Ramos (cell line): ENCODE results near the gene CCDC177.
"Not testable (repeated sequence)": the region's sequence is repeated elsewhere in the genome, so short reads cannot be mapped to it uniquely, and the experiment has no call there.

Source experiments
- in situ Hi-C: fragments of 300-500 bp; cut with MboI; formaldehyde crosslinking; loops from one replicate; pipeline ENCODE4 v1.14.3; 2022; ENCODE audit warnings: low sequenced_read_pairs; ENCODE audit not compliant: unreplicated experiment

Gene CCDC177

DNA sequence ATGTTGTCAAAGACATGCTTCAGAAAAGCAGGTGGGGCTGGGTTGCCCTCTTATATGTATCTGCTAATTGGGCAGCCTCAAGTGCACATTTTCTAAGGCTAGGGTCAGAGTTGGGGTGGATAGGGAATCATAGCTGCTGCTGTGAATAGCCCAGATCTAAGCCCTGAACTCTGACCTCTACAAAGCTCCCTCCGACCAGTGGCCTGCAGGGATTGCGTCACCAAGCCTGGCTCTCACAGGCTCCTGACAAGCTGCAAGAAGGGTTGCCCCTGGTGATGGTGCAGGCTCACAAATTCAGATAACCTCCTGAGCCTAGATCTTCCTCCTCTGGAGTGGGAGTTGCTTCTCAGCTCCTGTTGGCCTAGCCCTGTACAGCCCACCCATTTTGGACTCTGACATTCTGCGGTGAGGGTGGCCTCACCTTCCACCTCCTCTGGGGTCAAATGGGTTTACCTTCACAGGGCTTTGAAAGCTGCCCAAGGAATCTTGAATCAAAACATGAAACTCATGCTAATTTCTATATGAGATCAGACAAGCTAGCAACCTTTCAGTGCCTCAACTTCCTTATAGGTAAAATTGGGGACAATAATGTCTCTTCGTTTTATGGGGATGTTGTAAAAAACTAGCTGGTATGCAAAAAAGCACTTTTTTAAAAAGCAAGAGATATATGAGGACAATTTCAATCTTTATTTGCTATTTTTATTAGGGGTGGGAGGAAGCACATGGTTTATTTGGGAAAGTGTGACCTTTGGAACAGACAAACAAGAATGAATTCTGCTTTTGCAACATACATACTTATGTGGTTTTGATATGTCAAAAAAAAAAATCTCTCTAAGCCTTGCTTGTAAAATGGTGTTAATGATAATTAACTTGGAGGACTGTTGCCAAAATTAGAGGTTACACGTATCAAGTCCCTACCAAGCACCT is 31.9 kb upstream of the CCDC177 start:
- in situ Hi-C loops, result loop anchor here (5.0 to 25.0 kb wide), 2 partner anchors 111 to 1056 kb away; no protein-coding TSS in a partner anchor

DNA sequence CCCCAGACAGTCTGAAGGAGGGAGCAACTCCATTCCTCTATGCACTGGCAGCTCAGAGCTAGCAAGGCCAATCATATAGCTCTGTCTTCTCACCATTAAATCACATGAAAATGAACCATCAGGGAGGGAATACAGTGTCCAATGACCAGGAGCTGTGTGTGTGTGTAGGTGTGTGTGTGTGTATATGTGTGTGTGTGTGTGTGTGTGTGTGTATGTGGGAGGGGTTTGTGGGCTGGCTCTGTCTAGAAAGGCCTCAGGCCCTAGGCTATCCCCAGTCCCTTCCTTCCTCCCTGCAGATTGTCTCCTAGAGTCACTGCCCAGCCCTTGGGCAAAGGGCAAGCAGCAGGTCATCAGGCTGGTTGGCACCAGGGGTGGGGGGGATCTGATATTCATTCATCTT is 31.1 kb upstream of the CCDC177 start:
- in situ Hi-C loops, result loop anchor here (5.0 to 25.0 kb wide), 2 partner anchors 112 to 1057 kb away; no protein-coding TSS in a partner anchor

DNA sequence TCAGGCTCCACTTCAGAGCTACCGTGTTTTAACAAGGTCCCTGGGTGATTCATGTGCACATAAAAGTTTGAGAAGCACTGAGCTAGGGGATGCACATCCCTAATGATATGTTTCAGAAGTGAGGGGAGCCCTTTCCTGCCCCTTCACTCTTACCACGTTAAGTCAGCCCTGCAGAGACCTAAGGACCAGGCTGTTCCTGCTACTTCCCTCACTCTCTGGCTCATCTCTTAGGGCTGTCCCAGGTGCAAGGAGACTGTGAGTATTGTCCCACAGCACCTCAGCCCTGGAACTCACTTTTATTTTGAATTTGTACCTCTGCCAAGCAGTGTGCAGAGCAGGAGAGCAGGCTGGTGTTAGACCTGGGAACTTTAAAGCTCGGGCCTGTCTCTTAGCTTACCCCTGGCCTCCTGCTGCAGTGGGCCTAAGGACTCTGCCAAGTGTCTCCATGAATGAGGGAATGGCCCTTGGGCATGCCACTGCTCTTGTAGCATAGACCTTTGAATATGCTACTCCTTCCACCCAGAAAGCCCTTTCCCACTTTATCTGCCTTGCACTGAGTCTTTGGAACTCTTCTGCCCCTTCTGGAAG is 25.7 kb upstream of the CCDC177 start:
- in situ Hi-C loops, result loop anchor here (25.0 kb wide), 1 partner anchor 1062 kb away; no protein-coding TSS in a partner anchor

DNA sequence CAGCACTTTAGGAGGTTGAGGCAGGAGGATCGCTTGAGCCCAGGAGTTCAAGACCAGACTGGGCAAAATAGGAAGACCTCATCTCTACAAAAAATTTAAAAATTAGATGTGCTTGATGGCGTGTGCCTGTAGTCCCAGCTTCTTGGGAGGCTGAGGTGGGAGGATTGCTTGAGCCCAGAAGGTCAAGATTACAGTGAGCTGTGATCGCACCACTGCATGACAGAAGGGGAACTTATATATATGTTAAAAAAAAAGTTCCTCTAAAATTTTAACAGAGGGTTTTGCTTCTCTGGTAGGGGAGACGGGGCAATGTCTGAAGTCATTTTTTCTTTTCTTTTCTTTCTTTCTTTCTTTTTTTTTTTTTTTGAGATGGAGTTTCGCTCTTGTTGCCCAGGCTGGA is 24.8 kb upstream of the CCDC177 start:
- in situ Hi-C loops, result not testable (repeated sequence)

DNA sequence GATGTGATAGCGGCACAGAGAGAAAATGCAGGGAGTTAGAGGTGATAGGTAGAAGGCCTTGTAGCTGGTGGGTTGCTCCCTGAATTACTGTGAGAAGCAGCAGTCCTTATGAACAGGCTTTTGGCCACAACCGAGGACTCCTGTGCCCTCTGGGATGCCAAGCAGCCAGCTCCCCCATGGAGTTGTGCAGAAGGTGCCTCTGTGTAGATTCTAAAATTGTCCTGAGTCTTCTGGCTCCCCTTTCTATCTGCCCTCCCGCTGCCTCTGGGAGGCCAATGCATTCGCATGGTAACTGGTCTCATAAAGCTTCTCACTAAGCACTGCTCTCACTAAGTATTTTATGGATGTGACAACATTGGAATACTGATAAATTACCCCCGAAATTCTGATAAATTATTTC is 20.7 kb upstream of the CCDC177 start:
- in situ Hi-C loops, result no loop called here

DNA sequence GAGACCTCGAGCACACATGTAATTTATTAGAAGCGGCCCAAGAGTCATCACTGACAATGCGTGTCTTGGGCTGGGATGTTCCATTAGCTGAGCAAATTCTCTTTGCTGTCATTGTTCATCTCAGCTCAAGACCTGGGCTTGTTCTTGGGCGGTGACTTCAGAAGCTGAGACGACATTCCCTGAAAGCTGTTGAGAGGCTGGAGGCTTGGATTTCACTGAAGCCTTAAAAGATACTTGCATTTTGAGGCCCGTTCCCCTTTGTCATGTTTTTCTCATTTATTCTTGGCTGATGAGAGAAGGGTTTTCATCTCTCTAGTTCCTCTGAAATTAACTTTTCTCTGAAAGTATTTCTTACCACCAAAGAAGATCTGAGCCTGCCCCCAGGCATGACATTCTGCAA is 20.2 kb upstream of the CCDC177 start:
- in situ Hi-C loops, result no loop called here

DNA sequence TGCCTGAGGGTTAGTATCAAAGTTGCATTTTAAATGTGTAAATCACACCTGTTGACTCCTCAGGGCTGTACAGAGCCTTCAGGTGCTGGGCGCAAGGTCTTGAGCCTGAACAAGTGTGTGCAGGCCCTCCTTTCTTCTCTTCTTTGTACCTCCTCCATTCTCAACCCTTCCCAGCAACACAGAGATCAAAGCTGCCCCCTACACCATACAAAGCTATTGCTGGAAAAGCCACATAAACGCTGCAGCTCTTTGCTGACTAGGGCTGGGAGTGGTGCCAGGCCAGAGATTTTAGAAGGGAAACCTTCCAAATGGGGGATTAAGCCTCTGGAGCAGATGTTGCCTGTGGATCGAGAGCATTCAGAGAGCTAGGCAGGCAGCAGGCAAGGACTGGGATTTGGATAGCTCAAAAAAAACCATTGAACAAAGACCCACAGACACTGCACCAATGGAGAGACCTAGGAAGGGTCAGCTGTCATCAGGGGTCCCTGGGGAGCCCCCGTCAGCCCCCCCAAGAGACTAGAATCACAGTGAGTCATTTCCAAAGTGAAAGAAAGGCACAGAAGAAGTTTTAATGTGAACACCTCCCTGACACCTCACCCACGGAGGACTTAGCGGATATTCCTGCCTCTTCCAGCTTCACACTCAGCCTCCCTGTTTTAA is 18.5 kb upstream of the CCDC177 start:
- in situ Hi-C loops, result no loop called here

DNA sequence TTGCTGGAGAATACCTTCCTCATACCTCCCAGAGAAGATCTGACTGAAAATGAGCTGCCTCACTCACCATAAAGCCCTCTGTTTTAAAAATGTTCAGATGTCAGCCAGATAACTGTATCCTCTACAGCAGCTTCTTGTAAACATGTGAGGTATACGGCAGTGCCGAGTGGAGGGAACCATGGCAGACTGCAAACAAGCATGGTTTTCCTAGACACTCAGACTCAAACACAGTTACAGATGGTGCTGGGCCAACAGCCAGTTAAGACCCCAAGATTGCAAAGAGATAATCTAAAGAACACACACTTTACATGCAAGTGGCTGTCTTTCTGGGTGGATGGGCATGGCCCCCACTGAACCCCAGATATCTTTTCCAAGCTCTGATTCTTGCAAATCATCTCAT is 16.6 kb upstream of the CCDC177 start:
- in situ Hi-C loops, result no loop called here

DNA sequence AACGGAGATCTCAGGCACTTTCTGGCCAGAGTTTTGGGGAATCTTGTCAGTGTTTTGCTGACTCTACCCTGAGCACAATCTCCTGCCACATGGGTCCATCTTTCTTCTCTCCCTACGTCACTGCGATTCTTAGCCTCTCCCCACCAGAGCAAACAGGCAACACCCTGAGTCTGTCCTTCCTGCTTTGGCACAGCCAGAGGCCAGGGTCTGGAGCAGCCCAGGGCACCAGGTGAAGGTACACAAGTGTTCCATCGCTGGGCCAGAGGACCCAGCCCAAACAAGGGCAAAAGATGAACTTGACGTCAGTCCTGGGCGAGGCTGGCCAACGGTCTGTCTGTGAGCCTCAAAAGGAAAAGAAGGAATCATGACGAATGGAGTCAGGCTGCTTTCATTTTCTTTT is 12.7 kb upstream of the CCDC177 start:
- in situ Hi-C loops, result loop anchor here (10.0 kb wide), 1 partner anchor 427 kb away; no protein-coding TSS in a partner anchor

DNA sequence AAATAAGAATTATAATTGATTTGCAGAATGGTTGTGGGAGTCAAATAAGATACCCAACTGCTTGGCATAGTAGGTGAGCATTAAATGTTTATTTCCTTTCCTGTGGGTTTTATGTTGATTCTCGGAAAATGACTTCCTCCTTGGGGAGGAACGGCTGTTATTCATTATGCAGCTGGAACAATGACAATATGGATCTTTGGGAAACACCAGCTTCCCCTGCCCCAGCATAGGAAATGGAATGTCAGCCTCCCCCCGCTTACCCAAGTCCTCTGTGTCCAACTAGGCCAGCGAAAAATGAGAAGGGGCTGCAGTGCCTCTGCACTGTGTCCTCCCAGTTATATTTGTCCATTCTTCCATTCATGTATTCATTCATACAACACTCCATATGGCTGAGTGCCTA is 11.7 kb upstream of the CCDC177 start:
- in situ Hi-C loops, result loop anchor here (10.0 kb wide), 1 partner anchor 428 kb away; no protein-coding TSS in a partner anchor

DNA sequence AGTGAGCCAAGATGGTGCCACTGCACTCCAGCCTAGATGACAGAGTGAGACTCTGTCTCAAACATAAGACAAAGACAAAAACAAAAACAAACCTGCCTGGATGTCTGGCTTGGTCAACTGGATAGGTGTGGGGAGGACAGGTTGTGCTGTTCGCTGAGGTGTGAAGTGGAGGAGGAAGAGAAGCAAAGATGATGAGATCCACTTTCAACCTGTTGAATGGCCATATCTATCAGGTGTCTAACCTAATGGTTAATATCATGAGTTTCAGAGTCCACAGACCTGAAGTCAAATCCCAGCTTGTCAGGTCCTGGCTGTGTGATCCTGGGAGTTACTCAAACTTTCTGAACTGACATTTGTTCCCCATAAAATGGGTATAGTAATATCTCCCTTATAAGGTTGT is 9.7 kb upstream of the CCDC177 start:
- in situ Hi-C loops, result loop anchor here (10.0 kb wide), 1 partner anchor 430 kb away; no protein-coding TSS in a partner anchor

DNA sequence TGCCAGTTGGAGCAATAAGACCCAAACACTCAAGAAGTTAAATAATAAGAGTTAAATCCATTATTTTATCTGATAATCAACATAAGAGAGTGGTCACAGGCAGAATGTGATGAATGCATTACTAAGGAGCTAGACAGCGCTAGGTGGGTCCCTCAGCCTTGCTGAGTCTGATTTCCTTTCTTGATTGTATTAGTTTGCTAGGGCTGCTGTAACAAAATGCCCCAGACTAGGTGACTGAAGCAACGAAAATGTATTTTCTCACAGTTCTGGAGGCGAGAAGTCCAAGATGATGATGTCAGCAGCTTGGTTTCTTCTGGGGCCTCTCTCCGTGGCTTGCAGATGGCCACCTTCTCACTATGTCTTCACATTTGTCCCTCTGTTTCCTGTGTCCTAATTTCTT is 8.2 kb upstream of the CCDC177 start:
- in situ Hi-C loops, result loop anchor here (10.0 kb wide), 1 partner anchor 432 kb away; no protein-coding TSS in a partner anchor

DNA sequence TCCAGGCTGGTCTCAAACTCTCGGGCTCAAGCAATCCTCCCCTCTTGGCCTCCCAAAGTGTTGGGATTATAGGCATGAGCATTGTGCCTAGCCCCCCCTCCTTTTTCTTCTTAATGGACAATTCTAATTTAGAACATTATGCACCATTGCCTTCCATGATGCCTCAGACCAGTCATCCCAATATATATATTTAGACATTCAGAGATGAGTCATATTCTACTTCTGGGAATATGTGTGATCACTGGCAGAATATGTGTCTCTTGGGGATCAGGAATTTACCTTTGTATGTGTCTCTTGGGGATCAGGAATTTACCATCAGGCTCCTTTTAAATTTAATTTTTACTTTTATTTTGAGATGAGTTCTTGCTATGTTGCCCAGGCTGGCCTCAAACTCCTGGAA is 7.5 kb upstream of the CCDC177 start:
- in situ Hi-C loops, result loop anchor here (10.0 kb wide), 1 partner anchor 433 kb away; no protein-coding TSS in a partner anchor

DNA sequence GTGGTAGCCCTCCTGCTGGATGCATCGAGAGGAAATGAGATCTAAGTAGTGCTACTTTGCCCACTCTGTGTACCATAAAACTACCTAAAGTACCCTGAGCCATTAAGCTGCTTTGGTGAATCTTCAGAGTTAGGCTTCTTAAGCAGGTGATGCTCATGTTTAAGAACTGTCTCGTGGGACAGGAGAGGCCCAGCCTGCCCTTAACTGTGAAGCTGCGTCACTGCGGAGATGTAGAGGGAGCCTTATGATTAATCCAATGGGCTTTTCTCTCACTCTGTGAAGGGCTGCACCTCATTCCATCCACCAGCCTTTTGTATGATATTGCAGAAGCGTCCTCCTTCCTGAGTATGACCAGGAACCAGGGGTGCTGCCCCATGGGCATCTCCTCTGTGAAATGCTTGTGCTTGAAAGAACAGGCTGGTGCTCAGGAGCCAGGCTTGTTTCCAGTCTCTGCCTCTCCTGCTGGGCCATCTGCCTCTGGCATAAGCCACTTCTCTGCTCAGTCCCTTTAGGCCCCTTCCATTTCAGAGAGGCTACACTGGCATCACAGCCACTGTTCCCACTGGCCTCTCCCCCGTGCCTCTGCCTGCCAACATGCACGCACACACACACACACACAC is 6.8 kb upstream of the CCDC177 start:
- in situ Hi-C loops, result loop anchor here (10.0 kb wide), 1 partner anchor 433 kb away; no protein-coding TSS in a partner anchor

DNA sequence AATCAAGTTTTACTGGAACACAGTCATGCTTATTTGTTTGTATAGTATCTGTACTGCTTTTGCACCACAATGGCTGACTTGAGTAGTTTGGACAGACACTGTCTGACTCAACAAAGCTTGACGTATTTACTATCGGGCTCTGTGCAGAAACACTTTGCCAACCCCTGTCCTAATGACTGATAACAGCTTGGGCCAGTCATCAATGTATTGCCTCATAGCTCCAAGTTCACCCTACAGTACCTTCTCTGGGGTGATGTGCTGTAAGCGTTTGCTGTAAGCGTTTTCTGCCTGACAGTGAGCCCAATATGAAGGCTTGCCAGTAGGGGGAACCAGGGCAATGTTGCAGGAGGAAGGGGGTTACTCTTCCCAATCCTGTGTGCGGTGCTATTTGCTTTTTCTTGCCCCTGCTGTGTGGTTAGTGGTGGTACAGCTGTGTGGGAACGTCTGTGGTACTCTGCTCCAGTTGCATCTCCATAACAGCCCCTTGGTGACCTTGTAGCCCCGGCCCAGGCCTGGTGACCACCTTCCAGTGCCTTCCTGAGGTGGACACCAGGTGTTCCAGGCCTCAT is 5.4 kb upstream of the CCDC177 start:
- in situ Hi-C loops, result loop anchor here (10.0 kb wide), 1 partner anchor 435 kb away; no protein-coding TSS in a partner anchor

DNA sequence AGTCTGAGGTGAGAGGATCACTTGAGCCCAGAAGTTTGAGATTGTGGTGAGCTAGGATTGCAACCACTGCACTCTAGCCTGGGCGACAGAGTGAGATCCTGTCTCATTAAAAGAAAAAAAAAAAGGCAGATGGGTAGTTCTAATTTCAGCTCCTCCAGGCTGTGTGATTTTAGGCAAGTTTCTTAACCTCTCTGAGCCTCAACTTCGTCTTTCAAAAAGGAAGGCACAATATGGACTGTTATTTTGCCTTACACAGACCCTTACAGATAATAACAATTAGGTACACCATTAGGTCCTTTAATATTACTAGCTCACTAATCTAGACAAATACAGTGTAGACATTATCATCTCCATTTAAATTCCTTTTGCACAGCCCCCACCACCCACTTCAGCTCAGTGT is 4.8 kb upstream of the CCDC177 start:
- in situ Hi-C loops, result loop anchor here (10.0 kb wide), 1 partner anchor 325 kb away; no protein-coding TSS in a partner anchor

DNA sequence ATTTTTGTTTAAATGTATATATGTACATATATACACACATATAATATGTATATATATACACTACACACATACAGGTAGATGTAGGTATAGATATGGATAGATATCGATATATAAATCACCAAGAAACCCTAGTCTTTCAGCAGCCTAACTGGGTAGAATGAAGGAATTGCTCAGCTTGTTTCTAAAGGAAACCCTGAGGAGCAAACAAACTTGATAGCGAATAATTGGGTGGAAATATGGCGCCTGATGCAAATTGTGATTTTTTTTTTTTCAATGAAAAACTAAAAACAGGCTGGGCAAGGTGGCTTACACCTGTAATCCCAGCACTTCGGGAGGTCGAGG is 254 bp upstream of the CCDC177 start:
- in situ Hi-C loops, result loop anchor here (10.0 kb wide), 1 partner anchor 320 kb away; no protein-coding TSS in a partner anchor

DNA sequence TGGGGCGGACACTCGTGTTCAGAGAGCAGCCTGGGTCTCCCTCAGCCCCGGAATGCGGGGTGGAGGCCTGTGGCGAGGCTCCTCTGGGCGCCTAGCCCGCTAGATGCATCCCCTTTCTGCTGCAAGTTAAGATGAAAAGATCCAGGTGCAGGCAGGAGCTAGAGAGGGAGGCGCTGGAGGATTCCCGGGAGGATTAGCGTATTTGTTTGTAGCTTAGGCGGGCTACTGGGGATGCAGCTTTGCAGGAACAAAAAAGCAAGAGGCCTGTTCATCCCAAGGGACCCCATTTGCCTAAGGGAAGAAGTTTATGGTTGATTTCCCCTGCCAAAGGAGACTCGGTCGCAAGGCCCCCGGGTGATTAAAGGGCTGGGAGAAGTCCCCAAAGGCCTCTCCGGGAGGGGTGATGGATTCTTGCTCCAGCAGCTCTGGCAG is 824 bp downstream of the CCDC177 start:
- in situ Hi-C loops, result loop anchor here (10.0 kb wide), 1 partner anchor 319 kb away; no protein-coding TSS in a partner anchor

DNA sequence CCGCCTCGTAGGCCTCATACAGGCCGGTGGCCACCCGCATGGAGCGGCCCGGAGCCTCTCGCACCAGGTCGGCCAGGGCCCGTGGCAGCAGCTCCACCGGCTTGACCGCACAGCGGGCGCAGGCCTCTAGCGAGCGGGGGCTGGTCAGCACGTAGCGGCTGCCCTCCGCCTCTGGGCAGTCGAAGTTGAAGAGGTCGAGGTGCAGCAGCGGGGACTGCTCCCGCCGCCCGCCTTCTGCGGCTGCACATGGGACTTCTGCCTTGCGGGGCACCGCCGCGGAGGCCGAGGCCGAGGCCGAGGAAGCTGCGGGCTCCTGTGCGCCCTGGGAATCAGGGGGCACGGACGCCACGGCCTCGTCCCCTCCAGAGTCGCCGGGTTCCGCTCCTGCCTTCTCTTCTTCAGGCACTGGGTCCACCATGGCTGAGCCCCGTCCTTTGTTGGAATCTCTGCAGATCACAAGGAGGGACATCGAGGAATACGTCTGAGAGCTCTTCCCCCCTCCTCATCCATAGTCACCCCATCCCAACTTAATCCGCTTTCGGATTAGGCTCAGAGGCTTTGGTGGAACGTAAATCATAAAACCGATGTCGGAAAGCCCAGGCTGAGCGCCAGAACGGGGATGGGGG is 1.4 kb downstream of the CCDC177 start:
- in situ Hi-C loops, result loop anchor here (10.0 kb wide), 1 partner anchor 319 kb away; no protein-coding TSS in a partner anchor
